Sigmoid colon (tissue), 4 donors: ENCODE data around the gene CERS2.

Experiments used
- POLR2AphosphoS5 ChIP-seq, 4 donors: sonication (generic); formaldehyde crosslinking; IDR thresholded peaks; one replicate each; pipeline ENCODE4 v1.6.1; 2017; ENCODE audit warnings: antibody characterized with exemption in 4 of 4
- TF ChIP-seq, protein P1 (sequence below), 4 experiments: fragments of 450-650 bp in 3 of 4; fragments of 200-600 bp in 1 of 4; IDR thresholded peaks; one replicate each; pipeline ENCODE4 v1.5.1; 2016 to 2019; ENCODE audit warnings: antibody characterized with exemption in 4 of 4, mild to moderate bottlenecking in 3 of 4, moderate library complexity in 2 of 4

DNA sequence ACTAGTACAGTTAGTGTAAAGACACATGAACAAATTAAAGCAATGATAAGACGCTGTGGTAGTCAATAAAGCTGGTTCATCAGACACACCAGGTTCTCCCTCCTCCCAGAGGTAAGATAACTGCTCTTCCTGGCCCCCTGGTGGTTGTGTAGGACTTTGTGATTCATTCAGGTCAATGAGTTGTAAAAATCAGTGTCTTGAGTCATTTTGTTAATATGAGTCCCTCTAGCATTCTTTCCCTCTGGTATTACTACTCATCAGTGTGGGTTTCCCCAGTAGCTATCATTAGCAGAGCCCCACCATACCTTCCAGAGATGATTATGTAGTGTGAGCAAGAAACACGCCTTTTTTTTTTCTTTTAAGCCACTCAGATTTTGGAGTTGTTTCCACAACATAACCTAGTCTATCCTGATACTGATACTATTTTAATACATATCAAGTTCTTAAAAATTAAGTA, 52.1 kb downstream of the CERS2 start:
- TF ChIP-seq POLR2AphosphoS5 (IDR thresholded peaks at IDR 0.05) = no peak
- TF ChIP-seq, protein P1, sequence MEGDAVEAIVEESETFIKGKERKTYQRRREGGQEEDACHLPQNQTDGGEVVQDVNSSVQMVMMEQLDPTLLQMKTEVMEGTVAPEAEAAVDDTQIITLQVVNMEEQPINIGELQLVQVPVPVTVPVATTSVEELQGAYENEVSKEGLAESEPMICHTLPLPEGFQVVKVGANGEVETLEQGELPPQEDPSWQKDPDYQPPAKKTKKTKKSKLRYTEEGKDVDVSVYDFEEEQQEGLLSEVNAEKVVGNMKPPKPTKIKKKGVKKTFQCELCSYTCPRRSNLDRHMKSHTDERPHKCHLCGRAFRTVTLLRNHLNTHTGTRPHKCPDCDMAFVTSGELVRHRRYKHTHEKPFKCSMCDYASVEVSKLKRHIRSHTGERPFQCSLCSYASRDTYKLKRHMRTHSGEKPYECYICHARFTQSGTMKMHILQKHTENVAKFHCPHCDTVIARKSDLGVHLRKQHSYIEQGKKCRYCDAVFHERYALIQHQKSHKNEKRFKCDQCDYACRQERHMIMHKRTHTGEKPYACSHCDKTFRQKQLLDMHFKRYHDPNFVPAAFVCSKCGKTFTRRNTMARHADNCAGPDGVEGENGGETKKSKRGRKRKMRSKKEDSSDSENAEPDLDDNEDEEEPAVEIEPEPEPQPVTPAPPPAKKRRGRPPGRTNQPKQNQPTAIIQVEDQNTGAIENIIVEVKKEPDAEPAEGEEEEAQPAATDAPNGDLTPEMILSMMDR (IDR thresholded peaks at IDR 0.05) = peak; percentile 30 to 70 (median 62)
